C4-2B (cell line): ENCODE data around the gene DNAH2.

Source experiments
- CTCF ChIP-seq: fragments of 450-650 bp; conservative IDR thresholded peaks from 2 replicates; pipeline ENCODE4 v1.5.1; 2017; ENCODE audit warnings: mild to moderate bottlenecking
- ZFX ChIP-seq: fragments of 450-650 bp; IDR thresholded peaks from 2 replicates; pipeline ENCODE4 v1.6.1; 2017

GRCh38 chr17:7846765-7847661 lies 129.5 kb downstream of the DNAH2 start:
- no peak for TF ChIP-seq CTCF
- TF ChIP-seq ZFX, result no peak
